ENCODE data around the gene CAMK4. TPM values are rescaled to one million over a fixed set of nuclear protein-coding genes. Genes with fewer than 3 reads are reported as not detected.

Gene CAMK4
- total and polyA plus RNA-seq, 2 of the 8 experiments (the other 6 are each of a cell fraction or from before 2014, with no cell fraction given) = 1.8 to 8.3 TPM

GRCh38 chr5:111225926-111226325 lies 1.7 kb downstream of the CAMK4 start:
- WGBS, 2 experiments (ENCODE audit: extremely low coverage in 1 of 2, insufficient coverage in 1 of 2, insufficient read length in 1 of 2, insufficient replicate concordance in 2 of 2, low coverage in 1 of 2, low lambda C conversion rate in 2 of 2, missing lambda C conversion rate in 1 of 2) = 87% methylated on average over 4 of the region's 4 CpGs; no CpG with 5 or more reads in 1 of the 2 experiments
- Histone ChIP-seq H2BK120ac (replicated peaks; ENCODE audit: low read depth, low read length) (no peak overlapping the region), H2AFZ (ENCODE audit: low read length) (no peak overlapping the region), H3K4me2 (ENCODE audit: insufficient read depth in 1 of 2, low read depth in 2 of 2, low read length in 2 of 2) (no peak overlapping the region), H3K79me1 (ENCODE audit: low read depth, low read length) (no peaks in the 10 kb centered on the region), H3K36me3 (ENCODE audit: control insufficient read depth in 2 of 4, insufficient read depth in 4 of 4, low read length in 3 of 4) (no peaks in the 10 kb centered on the region), H3K4ac (replicated peaks; ENCODE audit: insufficient read length, low read depth, low read length) (no peak overlapping the region), H2BK5ac (ENCODE audit: low read depth, low read length) (no peak overlapping the region), H3K18ac (ENCODE audit: extremely low read depth, low read length) (no peak overlapping the region), H2BK12ac (ENCODE audit: low read depth, low read length) (no peak overlapping the region), H3K27me3 (replicated peaks in 1 of 4; ENCODE audit: control insufficient read depth in 3 of 4, extremely low read depth in 1 of 4, insufficient read depth in 3 of 4, low read length in 3 of 4) (peaks cover 0 to 23% (median 5%) of the 10 kb centered on the region in 4 experiments; a peak in 4 of 7 replicates), H2BK20ac (ENCODE audit: low read length) (no peak overlapping the region), H4K8ac (ENCODE audit: extremely low read depth, insufficient read depth, low read length) (no peak overlapping the region), H3K4me1 (replicated peaks in 1 of 4; ENCODE audit: control insufficient read depth in 3 of 4, insufficient read depth in 4 of 4, low read length in 3 of 4) (peaks cover 0 to 7% (median 2%) of the 10 kb centered on the region in 4 experiments; a peak in 1 of 7 replicates), H3K23ac (ENCODE audit: insufficient read length) (no peak overlapping the region), H3K27ac (ENCODE audit: low read depth, low read length) (no peak overlapping the region), H3K9ac (replicated peaks in 1 of 4; ENCODE audit: extremely low read depth in 1 of 4, low read depth in 3 of 4, low read length in 3 of 4) (no peak overlapping the region), H4K5ac (ENCODE audit: insufficient read length, low read depth, low read length) (no peak overlapping the region), H2BK15ac (ENCODE audit: low read length) (no peak overlapping the region), H3K23me2 (ENCODE audit: low read depth, low read length) (peaks cover 11% of the 10 kb centered on the region; the same call in 1 of the 2 replicates), H4K91ac (replicated peaks; ENCODE audit: insufficient read length, low read length) (no peak overlapping the region), H3K14ac (ENCODE audit: insufficient read length) (no peak overlapping the region), H3K79me2 (ENCODE audit: control insufficient read depth in 1 of 2, insufficient read depth in 2 of 2, low read length in 2 of 2) (no peaks in the 10 kb centered on the region), H4K20me1 (replicated peaks in 1 of 2; ENCODE audit: control insufficient read depth in 1 of 2, insufficient read depth in 2 of 2, low read length in 2 of 2) (no peaks in the 10 kb centered on the region), H3K56ac (replicated peaks; ENCODE audit: insufficient read length, low read depth, low read length) (no peak overlapping the region), H2AK5ac (ENCODE audit: low read depth, low read length) (no peak overlapping the region), H3K9me3 (ENCODE audit: insufficient read depth in 2 of 2, low read depth in 1 of 2, low read length in 1 of 2) (no peaks in the 10 kb centered on the region), H3K4me3 (ENCODE audit: extremely low read depth in 1 of 4, insufficient read depth in 2 of 4, low read depth in 3 of 4, low read length in 4 of 4) (no peak overlapping the region)
- FAIRE-seq (no peak), DNase-seq (ENCODE audit: low read depth in 1 of 2, low spot score in 2 of 2) (no peak)
- POLR2A ChIA-PET (ENCODE audit: partially characterized antibody) = interaction anchor here (1.6 kb wide), 1 partner anchor 10 kb away, joined by 5 read pairs; no protein-coding TSS in a partner anchor
- CTCF ChIA-PET (ENCODE audit: partially characterized antibody) = interaction anchor here (1.0 to 1.3 kb wide), 2 partner anchors 65 to 236 kb away, joined by 3 to 4 read pairs; no protein-coding TSS in a partner anchor
- TF ChIP-seq SP2 (IDR thresholded peaks at IDR 0.05; ENCODE audit: low read length) = no peak
- no peak for TF ChIP-seq CEBPB (IDR thresholded peaks at IDR 0.05; ENCODE audit: low read depth, low read length)
- no peak for TF ChIP-seq SP4 (IDR thresholded peaks at IDR 0.05; ENCODE audit: low read length)
- no peak for TF ChIP-seq BACH1 (IDR thresholded peaks at IDR 0.05; ENCODE audit: low read length)
- no peak for TF ChIP-seq ATF2 (IDR thresholded peaks at IDR 0.05; ENCODE audit: low read length)
- TF ChIP-seq HDAC2 (IDR thresholded peaks at IDR 0.05; ENCODE audit: borderline replicate concordance in 1 of 2, low read depth in 2 of 2, low read length in 2 of 2) = no peak
- no peak for TF ChIP-seq BRCA1 (IDR thresholded peaks at IDR 0.05; ENCODE audit: low read depth, low read length)
- no peak for TF ChIP-seq SIN3A (conservative IDR thresholded peaks at IDR 0.05 in 1 of 2, IDR thresholded peaks at IDR 0.05 in 1 of 2; ENCODE audit: low read depth in 1 of 2, low read length in 2 of 2)
- TF ChIP-seq POLR2AphosphoS5 (IDR thresholded peaks at IDR 0.05; ENCODE audit: low read depth, low read length) = no peak
- no peak for TF ChIP-seq TCF12 (IDR thresholded peaks at IDR 0.05; ENCODE audit: low read depth, low read length)
- no peak for TF ChIP-seq GTF2F1 (IDR thresholded peaks at IDR 0.05; ENCODE audit: borderline replicate concordance, low read depth, low read length)
- TF ChIP-seq SIRT6 (IDR thresholded peaks at IDR 0.05; ENCODE audit: low read length) = no peak
- no peak for TF ChIP-seq SRF (IDR thresholded peaks at IDR 0.05; ENCODE audit: low read depth, low read length)

Data from H1 (cell line).